ENCODE measurements around the gene SPATA12.

The SPATA12 gene

DNA sequence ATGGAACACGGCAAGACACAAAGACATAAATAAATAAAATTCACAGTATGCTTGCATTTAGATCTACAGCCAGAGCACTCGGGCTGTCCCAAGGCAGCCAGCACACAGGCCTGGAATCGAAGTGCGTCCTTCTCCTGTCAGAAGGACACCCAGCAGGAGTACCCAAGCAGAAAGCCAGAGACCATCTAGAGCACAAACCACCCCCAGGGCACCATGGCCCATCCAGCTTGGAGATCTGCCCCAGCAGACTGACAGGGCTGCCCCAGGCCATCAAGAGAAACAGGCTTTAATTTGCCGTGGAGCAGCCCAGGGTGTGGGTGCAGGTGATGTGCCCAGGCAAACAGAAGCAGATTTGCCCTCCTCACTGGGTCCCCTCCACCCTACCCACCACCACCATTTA is 7.8 kb upstream of the SPATA12 start:
- DNase-seq (ENCODE audit: low read depth in 2 of 2), result no peak

DNA sequence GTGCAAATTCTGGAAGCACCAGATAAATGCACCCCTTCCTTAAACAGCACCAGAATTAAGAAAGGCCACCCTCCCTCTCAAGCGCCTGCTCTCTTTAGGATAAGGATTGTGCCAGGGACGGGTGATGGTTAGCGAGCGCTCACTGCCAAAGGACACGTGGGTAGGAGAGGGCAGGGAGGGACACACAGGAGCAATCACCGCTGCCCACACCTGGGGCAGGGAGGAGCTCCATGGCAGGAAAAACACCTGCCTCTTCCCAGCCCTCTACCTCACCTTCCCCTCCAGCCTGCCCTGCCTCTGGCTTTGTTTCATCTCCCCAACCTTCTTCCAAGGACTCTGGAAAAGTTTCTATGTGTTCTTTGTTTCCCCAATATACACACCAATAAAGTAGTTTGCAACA is 7.3 kb upstream of the SPATA12 start:
- no peak for DNase-seq (ENCODE audit: low read depth in 2 of 2)

DNA sequence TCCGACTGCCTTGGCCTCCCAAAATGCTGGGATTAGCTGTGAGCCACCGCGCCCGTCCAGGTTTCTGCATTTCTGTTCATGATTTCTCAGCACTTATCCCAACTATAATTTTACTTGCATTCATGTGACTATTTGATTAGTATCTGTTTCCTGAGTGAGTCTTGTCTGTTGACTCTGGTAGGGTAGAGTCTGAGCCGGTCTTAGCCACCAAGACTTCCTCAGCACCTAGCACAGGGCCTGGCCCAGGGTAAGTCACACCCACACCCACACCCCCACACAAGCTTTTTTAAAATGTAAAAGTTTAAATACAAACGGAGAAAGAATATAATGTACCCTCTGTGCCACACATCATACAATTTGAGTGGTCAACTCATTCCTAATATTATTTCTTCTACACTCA is 3.1 kb upstream of the SPATA12 start:
- DNase-seq (ENCODE audit: low read depth in 2 of 2), result no peak

GRCh38 chr3:57059411-57059810 is 1.1 kb upstream of the SPATA12 start:
- DNase-seq (ENCODE audit: low read depth in 2 of 2), result no peak

- DNase-seq (ENCODE audit: low read depth in 2 of 2), result no peak
Observed at GRCh38 chr3:57061556-57061955, 1.1 kb downstream of the SPATA12 start.

- DNase-seq (ENCODE audit: low read depth in 2 of 2), result no peak
Observed at GRCh38 chr3:57062101-57062631, 1.7 kb downstream of the SPATA12 start.

- no peak for DNase-seq (ENCODE audit: low read depth in 2 of 2)
Observed at GRCh38 chr3:57063032-57063431, 2.6 kb downstream of the SPATA12 start.

GRCh38 chr3:57064001-57064400 is 3.5 kb downstream of the SPATA12 start:
- DNase-seq (ENCODE audit: low read depth in 2 of 2), result no peak

DNA sequence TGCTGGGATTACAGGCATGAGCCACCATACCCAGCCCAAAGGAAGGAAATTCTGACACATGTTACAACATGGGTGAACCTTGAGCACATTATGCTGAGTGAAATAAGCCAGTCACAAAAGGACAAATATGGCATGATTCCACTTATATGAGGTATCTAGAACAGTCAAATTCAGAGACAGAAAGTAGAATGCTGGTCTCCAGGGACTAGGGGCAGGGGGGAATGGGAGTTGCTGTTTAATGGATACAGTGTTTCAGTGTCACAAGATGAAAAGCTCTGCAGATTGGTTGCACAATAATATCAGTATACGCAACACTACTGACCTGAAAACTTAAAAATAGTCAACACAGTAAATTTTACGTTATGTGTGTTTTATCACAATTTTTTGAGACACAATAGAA is 4.1 kb downstream of the SPATA12 start:
- DNase-seq (ENCODE audit: low read depth in 2 of 2), result no peak

- DNase-seq (ENCODE audit: low read depth in 2 of 2), result no peak
Observed at GRCh38 chr3:57065588-57065987, 5.1 kb downstream of the SPATA12 start.

DNA sequence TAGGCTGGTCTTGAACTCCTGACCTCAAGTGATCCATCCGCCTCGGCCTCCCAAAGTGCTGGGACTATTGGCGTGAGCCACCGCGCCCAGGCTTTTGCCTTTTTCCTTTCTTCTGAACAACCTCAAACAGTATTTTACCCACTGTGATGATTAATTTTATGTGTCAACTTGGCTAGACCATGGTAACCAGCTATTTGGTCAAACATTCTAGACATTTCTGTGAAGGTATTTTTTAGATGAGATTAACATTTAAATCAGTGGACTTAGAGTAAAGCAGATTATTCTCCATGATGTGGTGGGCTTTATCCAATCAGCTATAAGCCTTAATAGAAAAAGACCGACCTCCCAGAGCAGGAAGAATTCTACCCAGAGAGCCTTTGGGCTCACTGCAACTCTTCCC is 6.0 kb downstream of the SPATA12 start:
- no peak for DNase-seq (ENCODE audit: low read depth in 2 of 2)

DNA sequence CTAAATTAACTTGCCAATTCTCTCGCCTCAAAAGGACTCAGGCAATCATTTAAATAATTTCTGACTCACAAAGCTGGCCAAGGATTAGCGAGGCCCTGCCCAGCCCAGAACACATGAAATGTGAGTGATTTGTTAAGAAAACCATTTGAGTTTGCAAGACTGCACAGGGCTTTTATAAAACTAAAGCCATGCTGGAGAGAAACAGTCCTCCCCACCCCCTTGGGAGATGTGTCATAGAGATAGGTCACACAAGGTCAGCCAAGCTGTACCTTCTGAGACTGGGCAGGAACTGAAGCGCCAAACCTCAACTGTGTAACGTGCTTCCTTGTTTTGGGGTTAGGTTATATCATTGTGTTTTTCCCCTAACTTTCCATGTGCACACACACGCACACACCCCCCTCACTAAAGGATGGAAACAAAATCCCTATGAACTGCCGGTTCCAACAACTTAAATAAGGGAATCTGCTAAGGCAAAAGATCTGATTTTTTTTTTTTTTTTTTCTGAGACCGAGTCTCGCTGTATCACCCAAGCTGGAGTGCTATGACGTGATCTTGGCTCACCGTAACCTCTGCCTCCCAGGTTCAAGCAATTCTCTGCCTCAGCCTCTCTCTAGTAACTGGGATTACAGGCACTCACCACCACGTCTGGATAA is 8.1 kb downstream of the SPATA12 start:
- DNase-seq (ENCODE audit: low read depth in 2 of 2), result no peak

GRCh38 chr3:57069503-57069902 is 9.0 kb downstream of the SPATA12 start:
- DNase-seq (ENCODE audit: low read depth in 2 of 2), result no peak

DNA sequence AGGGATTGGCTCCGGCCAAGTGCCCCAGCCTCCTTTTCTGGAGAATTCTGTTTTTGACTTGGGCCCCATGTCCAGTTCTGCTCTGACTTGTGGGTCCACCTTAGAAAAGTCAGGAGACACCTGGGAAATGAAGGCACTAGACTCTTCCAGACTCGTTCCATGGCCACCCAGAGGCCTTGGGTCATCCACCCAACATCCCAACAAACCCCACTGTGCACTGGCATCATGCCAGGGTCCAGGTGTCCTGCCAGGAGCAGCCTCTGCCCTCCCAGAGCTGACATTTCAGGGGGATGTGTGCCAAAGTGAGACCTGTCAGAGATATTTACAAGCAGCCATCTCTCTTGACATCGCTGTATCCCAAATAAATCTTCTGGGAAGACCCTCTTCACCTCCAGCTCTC is 13.2 kb downstream of the SPATA12 start:
- DNase-seq (ENCODE audit: low read depth in 2 of 2), result no peak

DNA sequence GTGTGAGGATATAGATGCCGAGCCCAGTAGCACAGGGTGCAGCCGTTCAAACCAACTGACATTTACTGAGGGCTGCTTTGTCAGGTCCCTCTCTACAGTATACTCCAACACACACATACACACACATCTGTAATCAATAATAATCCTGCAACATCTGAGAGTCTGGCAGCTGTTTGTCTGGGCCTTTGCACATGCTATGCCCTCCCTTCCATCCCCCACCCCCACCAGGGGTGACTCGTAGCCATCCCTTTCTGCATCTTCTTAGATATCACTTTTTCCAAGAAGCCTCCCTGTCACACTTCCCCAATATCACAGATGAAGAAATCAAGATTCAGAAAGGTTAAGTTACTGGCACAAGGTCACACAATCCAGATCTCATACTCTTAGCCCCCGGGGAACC is 13.7 kb downstream of the SPATA12 start:
- DNase-seq (ENCODE audit: low read depth in 2 of 2), result no peak

- no peak for DNase-seq (ENCODE audit: low read depth in 2 of 2)
Observed at GRCh38 chr3:57076422-57076951, 16.0 kb downstream of the SPATA12 start.

- no peak for DNase-seq (ENCODE audit: low read depth in 2 of 2)
Observed at GRCh38 chr3:57077630-57078343, 17.3 kb downstream of the SPATA12 start.

- no peak for DNase-seq (ENCODE audit: low read depth in 2 of 2)
Observed at GRCh38 chr3:57078344-57078634, 17.8 kb downstream of the SPATA12 start.

GRCh38 chr3:57078635-57079473 is 18.4 kb downstream of the SPATA12 start:
- DNase-seq (ENCODE audit: low read depth in 2 of 2), result no peak

- DNase-seq (ENCODE audit: low read depth in 2 of 2), result no peak
Observed at GRCh38 chr3:57079474-57079831, 19.0 kb downstream of the SPATA12 start.

GRCh38 chr3:57080171-57080570 is 19.7 kb downstream of the SPATA12 start:
- no peak for DNase-seq (ENCODE audit: low read depth in 2 of 2)

DNA sequence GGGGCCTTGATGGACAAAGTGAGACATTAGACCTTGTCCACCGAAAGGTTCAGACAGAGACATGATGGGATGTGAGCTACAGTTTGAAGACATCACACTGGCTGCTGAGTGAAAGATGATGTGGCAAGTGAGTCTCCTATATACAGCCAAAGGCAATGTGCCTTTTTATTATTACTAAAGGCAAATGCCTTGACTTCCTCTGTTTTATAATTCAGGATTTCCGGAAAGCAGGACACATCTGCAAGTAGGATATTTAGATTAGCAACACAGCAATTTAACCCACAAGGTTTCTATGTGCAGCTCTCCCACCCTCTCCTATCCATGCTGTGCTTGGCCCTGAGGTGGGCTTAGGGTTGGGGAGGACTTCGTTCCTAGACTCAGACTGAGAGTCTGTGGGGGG is 20.7 kb downstream of the SPATA12 start:
- no peak for DNase-seq (ENCODE audit: low read depth in 2 of 2)

GRCh38 chr3:57082481-57082880 is 22.0 kb downstream of the SPATA12 start:
- DNase-seq (ENCODE audit: low read depth in 2 of 2), result no peak
